Thymus (tissue), 11 donors: ENCODE measurements around the gene OASL. TPM values are rescaled to one million over a fixed set of nuclear protein-coding genes. Genes with fewer than 3 reads are reported as not detected.
"Not testable (repeated sequence)": the region's sequence is repeated elsewhere in the genome, so short reads cannot be mapped to it uniquely, and the experiment has no call there.

Experiments
- DNase-seq, 9 donors: peaks; one replicate each; pipeline ENCODE4 v3.0.0-alpha.2; 2013; ENCODE audit warnings: low spot score in 9 of 9, low read depth in 6 of 9, missing footprints in 1 of 9
- H3K27ac ChIP-seq, 2 donors: one replicate each; pipeline ENCODE4 v1.5.1; 2013; ENCODE audit warnings: control low read depth in 1 of 2, low read depth in 1 of 2, low read length in 1 of 2, mild to moderate bottlenecking in 1 of 2, moderate library complexity in 1 of 2
- H3K27me3 ChIP-seq, 2 donors: one replicate each; pipeline ENCODE4 v1.5.1; 2013; ENCODE audit warnings: low read length in 1 of 2; ENCODE audit not compliant: control insufficient read depth in 2 of 2, insufficient read depth in 1 of 2
- H3K36me3 ChIP-seq, 2 donors: one replicate each; pipeline ENCODE4 v1.5.1; 2013; ENCODE audit warnings: low read length in 1 of 2, mild to moderate bottlenecking in 1 of 2, moderate library complexity in 1 of 2; ENCODE audit not compliant: control insufficient read depth in 2 of 2, insufficient read depth in 2 of 2
- H3K4me1 ChIP-seq, 2 donors: one replicate each; pipeline ENCODE4 v1.5.1; 2013; ENCODE audit warnings: low read length in 2 of 2; ENCODE audit not compliant: control insufficient read depth in 2 of 2, insufficient read depth in 2 of 2
- H3K4me3 ChIP-seq, 2 donors: one replicate each; pipeline ENCODE4 v1.5.1; 2013; ENCODE audit warnings: low read length in 2 of 2, control low read depth in 1 of 2, mild to moderate bottlenecking in 1 of 2
- H3K9me3 ChIP-seq, 2 donors: one replicate each; pipeline ENCODE4 v1.5.1; 2013; ENCODE audit warnings: low read length in 1 of 2, mild to moderate bottlenecking in 1 of 2; ENCODE audit not compliant: control insufficient read depth in 2 of 2, insufficient read depth in 1 of 2
- WGBS: extraction: QIAGEN DNeasy Blood & Tissue Kit; methylation state at CpG from one replicate; pipeline ENCODE4 v1.1.7; 2013; 5-methylcytosine and 5-hydroxymethylcytosine counted together
- polyA plus RNA-seq: library from polyadenylated mRNA; stranded (reverse); fragments of 200-250 nt; gene quantifications from one replicate; pipeline ENCODE4 v1.2.3, GENCODE V29; 2013
- total RNA-seq: library from RNA; stranded (reverse); fragments of 120-200 nt; gene quantifications from one replicate; pipeline ENCODE4 v1.2.4, GENCODE V29; 2013
- donor health status: healthy.

OASL gene
- total and polyA plus RNA-seq, 2 donors: 5.7 to 6.3 TPM

GRCh38 chr12:121080909-121081308 is 41.9 kb upstream of the OASL start:
- Histone ChIP-seq H3K4me1 (no peaks in the 10 kb centered on the region), H3K4me3 (no peak overlapping the region), H3K27me3 (no peaks in the 10 kb centered on the region), H3K36me3 (no peaks in the 10 kb centered on the region), H3K27ac (no peak overlapping the region), H3K9me3 (no peaks in the 10 kb centered on the region)
- no peak for DNase-seq
- 98% methylated on average over 2 of the region's 2 CpGs for whole genome bisulfite sequencing

GRCh38 chr12:121079736-121080272 is 40.8 kb upstream of the OASL start:
- Histone ChIP-seq H3K27me3 (no peaks in the 10 kb centered on the region), H3K4me1 (no peaks in the 10 kb centered on the region), H3K36me3 (no peaks in the 10 kb centered on the region), H3K9me3 (no peaks in the 10 kb centered on the region), H3K4me3 (no peak overlapping the region), H3K27ac (no peak overlapping the region)
- no peak for DNase-seq
- WGBS: 98% methylated on average over 13 of the region's 13 CpGs

GRCh38 chr12:121077440-121077839 is 38.4 kb upstream of the OASL start:
- H3K27me3 ChIP-seq, H3K4me1 ChIP-seq, H3K27ac ChIP-seq, H3K36me3 ChIP-seq, H3K4me3 ChIP-seq, DNase-seq, H3K9me3 ChIP-seq: not testable (repeated sequence)
- WGBS: 100% methylated on average over 1 of the region's 3 CpGs

- not testable (repeated sequence) for H3K4me1 ChIP-seq, H3K36me3 ChIP-seq, DNase-seq, H3K27me3 ChIP-seq, H3K27ac ChIP-seq, H3K4me3 ChIP-seq, H3K9me3 ChIP-seq
- 96% methylated on average over 32 of the region's 33 CpGs for WGBS
These were observed 36.9 kb upstream of the OASL start for GRCh38 chr12:121075911-121076310.

GRCh38 chr12:121072147-121072546 is 33.1 kb upstream of the OASL start:
- no peaks in the 10 kb centered on the region for H3K9me3 ChIP-seq
- DNase-seq: no peak
- no peak overlapping the region for H3K27ac ChIP-seq
- H3K36me3 ChIP-seq: no peaks in the 10 kb centered on the region
- no peaks in the 10 kb centered on the region for H3K27me3 ChIP-seq
- no peaks in the 10 kb centered on the region for H3K4me1 ChIP-seq
- 94% methylated on average over 3 of the region's 3 CpGs for WGBS
- no peak overlapping the region for H3K4me3 ChIP-seq

GRCh38 chr12:121069206-121069605 is 30.2 kb upstream of the OASL start:
- H3K36me3 ChIP-seq: no peaks in the 10 kb centered on the region
- H3K27ac ChIP-seq: no peak overlapping the region
- WGBS: 98% methylated on average over 6 of the region's 6 CpGs
- no peak for DNase-seq
- no peaks in the 10 kb centered on the region for H3K27me3 ChIP-seq
- no peaks in the 10 kb centered on the region for H3K4me1 ChIP-seq
- no peaks in the 10 kb centered on the region for H3K9me3 ChIP-seq
- no peak overlapping the region for H3K4me3 ChIP-seq

- Histone ChIP-seq H3K4me3 (no peak overlapping the region), H3K27me3 (no peaks in the 10 kb centered on the region), H3K4me1 (peaks cover 1 to 6% of the 10 kb centered on the region in 2 donors), H3K27ac (no peak overlapping the region), H3K9me3 (no peaks in the 10 kb centered on the region), H3K36me3 (no peaks in the 10 kb centered on the region)
- WGBS: 52% methylated on average over 2 of the region's 2 CpGs
- DNase-seq: no peak
These were observed 26.3 kb upstream of the OASL start for GRCh38 chr12:121065345-121065744.

- WGBS: 98% methylated on average over 12 of the region's 12 CpGs
- H3K27me3 ChIP-seq, H3K36me3 ChIP-seq, H3K4me3 ChIP-seq, H3K9me3 ChIP-seq, H3K27ac ChIP-seq, DNase-seq: not testable (repeated sequence)
- peaks cover 5 to 13% of the 10 kb centered on the region in 2 donors for H3K4me1 ChIP-seq
These were observed 25.5 kb upstream of the OASL start for GRCh38 chr12:121064586-121064985.

- DNase-seq: no peak
- Histone ChIP-seq H3K36me3 (no peaks in the 10 kb centered on the region), H3K4me1 (peaks cover 5 to 16% of the 10 kb centered on the region in 2 donors), H3K9me3 (no peaks in the 10 kb centered on the region), H3K4me3 (no peak overlapping the region), H3K27ac (no peak overlapping the region), H3K27me3 (no peaks in the 10 kb centered on the region)
- WGBS: 100% methylated on average over 1 of the region's 1 CpG
These were observed 25.1 kb upstream of the OASL start for GRCh38 chr12:121064116-121064515.
